Activated CD8-positive, alpha-beta memory T cell treated with anti-CD3 and anti-CD28 coated beads, Interleukin-2, amount 50 U/mL, for 48 hours (primary cell): ENCODE results near the gene ATP2B2.

Experiments used
- DNase-seq: peaks from one replicate; pipeline ENCODE4 v3.0.0-alpha.2; 2020

ATP2B2 gene

GRCh38 chr3:10379961-10380360, 125.4 kb downstream of the ATP2B2 start:
- no peak for DNase-seq

DNA sequence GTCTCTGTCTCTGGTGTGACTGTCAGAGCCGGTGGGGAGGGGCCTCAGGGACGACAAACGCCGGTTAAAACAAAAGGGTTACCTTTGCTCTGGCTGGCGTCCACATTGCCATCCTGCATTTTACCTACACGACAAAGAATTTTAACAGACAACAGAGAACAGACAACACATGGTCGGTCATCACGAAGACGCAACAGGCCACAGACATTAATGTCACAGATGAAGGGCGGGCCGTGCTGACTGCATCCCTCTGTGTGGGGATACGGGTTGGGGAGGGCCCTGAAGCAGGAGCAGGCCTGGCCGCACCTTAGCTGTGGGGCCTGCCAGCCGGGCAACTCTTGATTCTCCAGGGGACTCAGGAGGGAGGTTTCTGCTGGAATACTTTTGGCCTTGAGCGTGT, 126.2 kb downstream of the ATP2B2 start:
- no peak for DNase-seq

- no peak for DNase-seq
These were observed 126.6 kb downstream of the ATP2B2 start for GRCh38 chr3:10378742-10379141.

DNA sequence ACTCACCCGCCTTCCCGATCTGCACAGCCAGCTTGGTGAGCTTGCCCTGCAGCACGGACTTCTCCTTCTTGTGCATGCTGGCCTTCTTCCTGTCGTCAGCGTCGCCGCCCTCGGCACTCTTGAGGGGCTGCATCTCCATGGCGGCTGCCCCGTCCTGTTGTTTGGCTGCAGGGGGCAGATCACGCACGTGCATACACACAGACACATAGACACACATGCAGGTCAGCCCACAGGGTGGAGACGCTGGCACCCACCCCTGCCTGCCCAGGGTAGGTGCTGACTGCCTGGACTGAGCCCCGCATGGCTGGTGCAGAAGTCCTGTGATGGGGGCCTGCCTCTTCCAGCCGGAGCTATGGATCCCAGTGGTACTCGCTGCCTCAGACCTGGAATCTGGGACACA, 127.1 kb downstream of the ATP2B2 start:
- no peak for DNase-seq

- no peak for DNase-seq
These were observed 128.1 kb downstream of the ATP2B2 start for GRCh38 chr3:10377148-10377725.

DNA sequence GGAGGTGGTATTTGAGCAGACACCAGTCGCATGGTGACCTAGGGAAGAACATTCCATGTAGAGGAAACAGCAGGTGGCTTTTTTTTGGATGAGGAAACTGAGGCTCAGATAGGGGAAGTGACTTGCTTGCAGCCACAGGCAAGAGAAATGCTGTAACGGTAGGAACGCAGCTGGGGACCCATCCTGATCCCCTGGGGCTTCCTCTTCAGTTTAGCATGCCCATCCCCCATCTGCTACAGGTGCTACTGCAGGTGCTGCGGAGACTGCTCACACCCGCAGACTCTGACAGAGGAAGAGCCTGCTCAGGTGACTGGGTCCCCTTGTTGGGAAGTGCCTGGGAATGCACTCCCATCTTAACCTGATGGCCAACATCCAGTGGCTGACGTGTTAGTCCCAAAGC, 129.0 kb downstream of the ATP2B2 start:
- DNase-seq, result no peak

GRCh38 chr3:10375296-10376053, 129.9 kb downstream of the ATP2B2 start:
- DNase-seq, result no peak

DNA sequence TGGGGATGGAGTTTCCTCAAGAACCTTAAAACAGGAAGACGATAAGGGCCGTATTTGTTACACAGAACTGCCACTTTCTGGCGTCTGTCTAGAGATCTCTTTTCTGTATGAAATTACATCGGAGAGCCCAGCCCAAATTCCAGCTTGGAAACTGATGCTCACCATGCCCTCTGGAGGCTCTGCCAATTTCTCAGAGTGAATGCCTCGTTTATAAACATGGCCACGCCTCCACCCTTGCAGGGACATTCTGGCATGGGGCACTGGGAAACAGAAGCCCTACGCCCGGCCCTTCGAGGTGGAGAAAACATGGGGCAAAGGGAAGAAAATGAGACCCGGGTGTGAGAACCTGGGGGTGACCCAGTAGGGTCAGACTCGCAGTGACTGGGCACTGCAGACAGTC, 131.1 kb downstream of the ATP2B2 start:
- no peak for DNase-seq

- no peak for DNase-seq
These were observed 131.6 kb downstream of the ATP2B2 start for GRCh38 chr3:10373686-10374261.

DNA sequence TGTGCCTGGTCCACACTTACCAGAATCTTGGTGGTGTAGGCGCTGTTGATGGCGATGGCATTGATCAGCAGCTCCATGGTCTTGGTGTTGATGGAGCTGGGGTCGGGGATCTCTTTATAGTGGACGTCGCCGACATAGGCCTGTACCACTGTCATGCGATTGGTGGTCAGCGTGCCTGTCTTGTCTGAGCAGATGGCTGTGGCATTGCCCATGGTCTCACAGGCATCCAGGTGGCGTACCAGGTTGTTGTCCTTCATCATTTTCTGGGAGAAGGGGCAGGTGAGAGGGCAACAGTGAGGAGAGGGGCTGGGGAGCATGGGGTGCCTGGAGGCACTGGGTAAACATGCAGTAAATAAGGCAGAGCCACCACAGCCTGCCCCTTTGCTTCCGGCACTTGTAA, 133.6 kb downstream of the ATP2B2 start:
- no peak for DNase-seq

DNA sequence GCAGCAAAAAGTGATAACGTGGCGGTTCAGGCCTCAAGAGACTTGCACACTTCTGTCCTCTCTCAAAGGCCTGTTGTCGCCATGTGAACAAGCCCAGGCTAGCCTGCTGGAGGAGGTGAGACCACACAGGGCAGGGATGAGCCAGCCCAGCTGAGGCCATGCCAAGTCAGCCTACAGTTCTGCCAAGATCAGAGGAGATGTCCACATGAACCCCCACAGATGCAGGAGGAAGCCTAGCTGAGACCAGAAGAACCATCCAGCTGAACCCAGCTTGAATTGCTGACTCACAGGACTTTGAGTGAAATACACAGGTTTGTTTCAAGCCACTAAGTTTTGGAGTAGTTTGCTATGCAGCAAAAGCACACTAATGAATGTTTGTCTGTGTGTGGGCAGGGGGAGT, 134.2 kb downstream of the ATP2B2 start:
- DNase-seq, result no peak

DNA sequence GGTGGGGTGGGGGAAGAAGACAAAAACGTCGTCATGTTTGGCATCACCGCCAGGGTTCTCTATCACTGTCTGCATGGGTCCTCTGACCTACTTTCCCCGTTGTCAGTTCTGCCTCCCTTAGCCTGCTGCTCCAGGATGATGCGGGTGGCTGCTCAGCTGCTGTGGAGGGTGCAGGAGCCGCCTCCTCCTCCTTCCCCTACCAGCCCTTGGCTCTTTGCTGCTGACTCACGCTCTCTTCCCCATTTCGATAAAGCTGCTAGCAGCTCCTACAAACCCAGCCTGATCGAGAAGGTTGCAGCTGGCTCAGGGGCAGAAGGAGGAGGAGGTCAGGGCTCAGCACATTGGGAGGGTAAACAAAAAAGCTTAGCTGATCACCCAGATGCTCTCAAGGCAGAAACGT, 135.0 kb downstream of the ATP2B2 start:
- DNase-seq, result no peak

DNA sequence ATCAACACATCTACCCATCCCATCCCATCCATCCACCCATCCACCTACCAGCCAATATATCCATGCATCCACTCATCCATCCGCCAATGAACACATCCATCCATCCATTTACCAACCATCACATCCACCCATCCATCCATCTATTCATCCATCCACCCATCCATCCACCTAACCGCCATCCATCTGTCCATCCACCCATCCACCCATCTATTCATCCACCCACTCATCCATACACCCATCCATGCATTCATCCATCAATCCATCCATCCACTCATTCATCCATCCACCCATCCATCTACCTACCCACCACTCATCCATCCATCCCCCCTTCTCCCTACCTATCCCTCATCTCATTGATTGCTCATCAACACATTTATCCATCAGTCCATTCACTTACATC, 136.9 kb downstream of the ATP2B2 start:
- no peak for DNase-seq

GRCh38 chr3:10367506-10367905, 137.9 kb downstream of the ATP2B2 start:
- DNase-seq, result no peak

DNA sequence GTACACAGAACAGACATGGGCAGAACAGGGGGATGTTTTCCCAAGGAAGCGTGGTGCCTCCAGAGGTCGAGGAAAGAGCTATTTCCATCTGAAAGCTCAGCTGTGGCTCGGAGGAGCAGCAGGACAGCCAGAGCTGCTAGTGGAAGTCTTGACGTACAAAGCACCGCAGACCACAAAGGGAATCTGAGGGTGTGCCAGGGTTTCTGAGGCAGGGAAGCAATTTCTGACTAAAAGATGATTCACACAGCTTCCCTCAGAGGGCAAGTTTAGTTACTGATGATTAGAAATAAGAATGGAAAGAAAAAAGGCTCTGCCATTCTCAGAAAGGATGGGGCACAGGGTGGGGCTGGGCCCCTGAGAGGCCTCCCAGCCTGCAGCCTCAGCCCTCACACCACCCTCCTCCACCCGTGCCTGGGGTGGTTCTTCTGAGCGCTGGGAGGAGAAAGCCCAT, 138.7 kb downstream of the ATP2B2 start:
- peak; percentile 72 for DNase-seq

- DNase-seq, result no peak
These were observed 139.6 kb downstream of the ATP2B2 start for GRCh38 chr3:10365791-10366190.

DNA sequence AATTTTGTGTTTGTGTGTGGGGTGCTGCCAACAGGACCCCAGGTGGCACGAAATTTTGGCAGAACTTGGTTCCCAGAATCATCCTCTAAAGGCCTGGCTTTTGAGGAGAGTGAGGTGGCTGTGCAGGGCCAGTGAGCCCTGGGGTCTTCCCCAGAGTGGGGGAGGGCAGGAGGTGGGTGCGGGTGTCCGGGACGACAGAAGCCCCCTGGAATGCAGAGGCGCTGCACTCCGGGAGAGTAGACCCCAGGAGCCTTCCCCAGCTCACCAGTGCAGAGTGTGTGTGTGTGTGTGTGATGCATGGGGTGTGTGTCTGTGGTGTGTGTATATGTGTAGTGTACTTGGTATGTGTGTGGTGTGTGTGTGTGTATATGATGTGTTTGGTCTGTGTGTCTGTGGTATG, 140.1 kb downstream of the ATP2B2 start:
- no peak for DNase-seq

DNA sequence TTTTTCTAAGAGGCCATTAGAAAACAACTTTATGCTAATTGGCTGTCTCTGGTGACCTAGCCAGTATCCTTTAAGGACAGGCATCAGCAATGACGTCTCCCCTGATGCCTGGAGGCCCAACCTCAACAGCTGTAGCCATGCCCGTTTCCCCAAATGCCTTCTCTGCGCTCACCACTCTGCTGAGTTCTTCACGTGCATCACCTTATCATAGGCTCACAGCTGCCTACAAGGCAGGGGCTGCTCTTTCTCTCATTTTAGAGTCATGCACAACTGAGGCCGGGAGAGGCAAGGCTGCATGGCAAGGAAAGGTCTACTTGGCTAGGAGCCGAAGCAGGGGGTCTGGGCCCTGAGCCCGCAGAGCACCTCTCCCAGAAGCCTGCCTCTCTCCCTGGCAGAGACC, 140.6 kb downstream of the ATP2B2 start:
- DNase-seq, result no peak

- no peak for DNase-seq
These were observed 141.5 kb downstream of the ATP2B2 start for GRCh38 chr3:10363935-10364334.

GRCh38 chr3:10361375-10361774, 144.0 kb downstream of the ATP2B2 start:
- no peak for DNase-seq

GRCh38 chr3:10360478-10360877, 144.9 kb downstream of the ATP2B2 start:
- no peak for DNase-seq

GRCh38 chr3:10359761-10360161, 145.6 kb downstream of the ATP2B2 start:
- no peak for DNase-seq

GRCh38 chr3:10358309-10358980, 146.9 kb downstream of the ATP2B2 start:
- DNase-seq, result no peak
